ENCODE data around the gene ATP2B2. TPM values are rescaled to one million over a fixed set of nuclear protein-coding genes. Genes with fewer than 3 reads are reported as not detected.

ATP2B2 gene
- total RNA-seq, 2 donors from 2014 or later = 0.14 to 0.74 TPM

DNA sequence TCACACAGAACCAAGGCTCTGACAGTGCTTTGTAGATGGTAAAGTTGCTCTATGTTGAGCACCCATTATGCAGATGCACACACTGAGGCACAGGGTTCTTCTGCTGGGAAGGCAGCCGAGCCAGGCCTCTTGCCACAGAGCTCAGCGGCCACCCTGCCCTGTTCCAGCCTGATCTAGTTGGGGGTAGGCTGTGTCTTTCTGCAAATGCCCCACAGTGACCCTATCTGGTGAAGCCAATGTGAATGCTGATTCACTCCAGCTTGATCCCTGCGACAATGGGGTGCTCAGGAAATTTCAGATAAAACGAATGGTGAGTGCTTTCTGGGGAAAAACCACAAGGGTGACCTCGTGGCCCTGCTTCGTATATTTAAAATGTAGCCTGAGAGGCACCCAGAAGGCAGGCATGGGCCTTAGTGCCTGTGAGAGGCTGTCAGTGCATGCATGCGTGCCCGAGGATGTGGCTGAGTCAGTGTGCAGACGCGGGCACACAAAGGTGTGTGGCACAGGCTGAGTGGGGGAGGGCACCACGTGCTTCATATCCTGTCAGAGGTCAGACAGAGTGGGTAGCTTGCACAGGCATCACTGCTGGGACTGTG, 85.7 kb downstream of the ATP2B2 start:
- WGBS = 75% methylated on average over 11 of the region's 11 CpGs
- Histone ChIP-seq H3K4me3 (no peak overlapping the region), H3K4me1 (replicated peaks) (no peaks in the 10 kb centered on the region), H3K36me3 (no peaks in the 10 kb centered on the region), H3K9me3 (no peaks in the 10 kb centered on the region), H3K27ac (no peak overlapping the region), H3K27me3 (replicated peaks; ENCODE audit: insufficient read depth) (no peaks in the 10 kb centered on the region)
- no peak for TF ChIP-seq POLR2AphosphoS5 (IDR thresholded peaks at IDR 0.05)
- TF ChIP-seq POLR2A (IDR thresholded peaks at IDR 0.05) = no peak
- TF ChIP-seq, protein P1, sequence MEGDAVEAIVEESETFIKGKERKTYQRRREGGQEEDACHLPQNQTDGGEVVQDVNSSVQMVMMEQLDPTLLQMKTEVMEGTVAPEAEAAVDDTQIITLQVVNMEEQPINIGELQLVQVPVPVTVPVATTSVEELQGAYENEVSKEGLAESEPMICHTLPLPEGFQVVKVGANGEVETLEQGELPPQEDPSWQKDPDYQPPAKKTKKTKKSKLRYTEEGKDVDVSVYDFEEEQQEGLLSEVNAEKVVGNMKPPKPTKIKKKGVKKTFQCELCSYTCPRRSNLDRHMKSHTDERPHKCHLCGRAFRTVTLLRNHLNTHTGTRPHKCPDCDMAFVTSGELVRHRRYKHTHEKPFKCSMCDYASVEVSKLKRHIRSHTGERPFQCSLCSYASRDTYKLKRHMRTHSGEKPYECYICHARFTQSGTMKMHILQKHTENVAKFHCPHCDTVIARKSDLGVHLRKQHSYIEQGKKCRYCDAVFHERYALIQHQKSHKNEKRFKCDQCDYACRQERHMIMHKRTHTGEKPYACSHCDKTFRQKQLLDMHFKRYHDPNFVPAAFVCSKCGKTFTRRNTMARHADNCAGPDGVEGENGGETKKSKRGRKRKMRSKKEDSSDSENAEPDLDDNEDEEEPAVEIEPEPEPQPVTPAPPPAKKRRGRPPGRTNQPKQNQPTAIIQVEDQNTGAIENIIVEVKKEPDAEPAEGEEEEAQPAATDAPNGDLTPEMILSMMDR (IDR thresholded peaks at IDR 0.05) = no peak
- intact Hi-C loops (cut with DNase I) = no loop called here
- no peak for DNase-seq (ENCODE audit: low spot score)

DNA sequence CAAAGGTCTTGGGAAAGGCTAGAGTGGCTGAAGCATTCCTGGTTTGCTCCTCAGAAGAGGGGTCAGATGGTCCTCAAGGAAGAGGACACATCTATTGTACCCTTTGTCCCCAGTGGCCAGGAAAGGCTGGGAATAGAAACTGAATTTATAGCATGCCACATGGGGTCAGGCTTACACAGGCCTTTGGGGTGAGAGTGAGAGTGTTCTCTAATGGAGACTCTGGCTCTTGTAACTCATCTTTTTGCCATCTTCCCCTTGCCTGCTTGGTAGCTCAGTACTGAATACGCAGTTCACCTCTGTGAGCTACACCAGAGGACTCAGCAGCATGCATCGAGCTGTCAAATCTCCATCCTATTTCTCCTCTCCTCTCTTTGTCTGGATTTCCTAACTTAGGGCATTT, 87.5 kb downstream of the ATP2B2 start:
- no peaks in the 10 kb centered on the region for H3K9me3 ChIP-seq
- TF ChIP-seq POLR2A (IDR thresholded peaks at IDR 0.05) (no peak), POLR2AphosphoS5 (IDR thresholded peaks at IDR 0.05) (no peak)
- TF ChIP-seq, protein P1 (IDR thresholded peaks at IDR 0.05) = no peak
- H3K4me1 ChIP-seq (replicated peaks) = no peaks in the 10 kb centered on the region
- H3K27me3 ChIP-seq (replicated peaks; ENCODE audit: insufficient read depth) = no peaks in the 10 kb centered on the region
- H3K36me3 ChIP-seq = no peaks in the 10 kb centered on the region
- H3K4me3 ChIP-seq = no peak overlapping the region
- DNase-seq (ENCODE audit: low spot score) = no peak
- intact Hi-C loops (cut with DNase I) = no loop called here
- no peak overlapping the region for H3K27ac ChIP-seq
- WGBS = 91% methylated on average over 2 of the region's 2 CpGs

DNA sequence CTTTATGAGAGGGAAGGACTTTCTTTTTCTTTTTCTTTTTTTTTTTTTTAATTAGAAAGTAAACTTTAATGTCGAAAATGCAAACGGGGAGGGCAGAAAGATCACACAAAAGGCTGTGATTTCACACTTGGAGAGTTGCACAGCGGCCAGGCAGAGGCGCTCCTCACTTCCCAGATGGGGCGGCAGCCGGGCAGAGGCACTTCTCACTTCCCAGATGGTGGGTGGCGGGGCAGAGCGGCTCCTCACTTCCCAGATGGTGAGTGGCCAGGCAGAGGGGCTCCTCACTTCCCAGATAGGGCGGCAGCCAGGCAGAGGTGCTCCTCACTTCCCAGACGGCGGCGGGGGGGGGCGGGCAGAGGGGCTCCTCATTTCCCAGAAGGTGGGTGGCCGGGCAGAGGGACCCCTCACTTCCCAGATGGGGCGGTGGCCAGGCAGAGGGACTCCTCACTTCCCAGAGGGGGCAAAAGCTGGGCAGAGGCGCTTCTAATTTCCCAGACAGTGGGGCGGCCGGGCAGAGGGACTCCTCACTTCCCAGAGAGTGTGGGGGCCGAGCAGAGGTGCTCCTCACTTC, 88.6 kb downstream of the ATP2B2 start:
- intact Hi-C loops (cut with DNase I) = no loop called here

DNA sequence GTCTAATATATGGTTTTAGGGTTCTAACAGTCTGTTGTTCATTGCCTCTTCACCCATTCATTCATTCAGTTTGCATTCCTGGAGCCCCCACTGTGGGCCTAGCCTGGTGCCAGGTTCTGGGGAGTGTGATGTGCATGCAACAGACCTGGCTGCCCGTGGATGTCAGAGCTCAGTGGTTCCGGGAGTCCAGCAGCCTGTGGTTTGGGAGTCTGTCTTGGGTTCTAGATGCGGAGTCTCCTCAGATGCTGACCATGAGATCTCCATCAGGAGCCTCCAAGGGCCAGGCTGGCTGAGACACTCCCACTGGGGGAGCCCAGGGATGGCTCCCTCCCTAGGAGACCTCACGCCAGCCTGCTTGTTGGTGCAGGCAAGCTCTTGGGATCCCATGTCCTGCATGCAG, 92.3 kb downstream of the ATP2B2 start:
- no peaks in the 10 kb centered on the region for H3K27me3 ChIP-seq (replicated peaks; ENCODE audit: insufficient read depth)
- TF ChIP-seq POLR2A (IDR thresholded peaks at IDR 0.05) (no peak), POLR2AphosphoS5 (IDR thresholded peaks at IDR 0.05) (no peak)
- TF ChIP-seq, protein P1 (IDR thresholded peaks at IDR 0.05) = no peak
- H3K9me3 ChIP-seq = no peaks in the 10 kb centered on the region
- intact Hi-C loops (cut with DNase I) = no loop called here
- no peak overlapping the region for H3K4me3 ChIP-seq
- no peak overlapping the region for H3K27ac ChIP-seq
- H3K4me1 ChIP-seq (replicated peaks) = no peaks in the 10 kb centered on the region
- no peaks in the 10 kb centered on the region for H3K36me3 ChIP-seq
- WGBS = 96% methylated on average over 4 of the region's 4 CpGs
- DNase-seq (ENCODE audit: low spot score) = no peak

More for the DNA sequence above, 88.6 kb downstream of the ATP2B2 start:
- no peak for TF ChIP-seq POLR2AphosphoS5 (IDR thresholded peaks at IDR 0.05)
- TF ChIP-seq, protein P1 (IDR thresholded peaks at IDR 0.05) = no peak
- no peak for TF ChIP-seq POLR2A (IDR thresholded peaks at IDR 0.05)
- H3K4me1 ChIP-seq (replicated peaks) = no peaks in the 10 kb centered on the region
- H3K4me3 ChIP-seq = no peak overlapping the region
- 55% methylated on average over 12 of the region's 19 CpGs for WGBS
- H3K9me3 ChIP-seq = no peaks in the 10 kb centered on the region
- H3K27ac ChIP-seq = no peak overlapping the region
- no peaks in the 10 kb centered on the region for H3K36me3 ChIP-seq
- no peaks in the 10 kb centered on the region for H3K27me3 ChIP-seq (replicated peaks; ENCODE audit: insufficient read depth)
- no peak for DNase-seq (ENCODE audit: low spot score)
